K562 (cell line): ENCODE results near the gene SLC24A3. TPM values are rescaled to one million over a fixed set of nuclear protein-coding genes. Genes with fewer than 3 reads are reported as not detected.

ENCODE experiments used
- ATAC-seq: fragments of 200-7000 bp; cut with Tn5 transposase; 3 replicates; pipeline ENCODE4 v1.9.1; 2020; ENCODE audit warnings: moderate library complexity
- BruUV-seq: library from RNA; stranded (reverse); fragments of 400-500 nt; replicated peaks from 2 replicates; lab custom pipeline; 2021; lab: Mats Ljungman, UMichigan
- CTCF ChIA-PET: fragments of 300-600 bp; formaldehyde crosslinking; extraction: SDS; loops from one replicate; lab custom pipeline; 2021; ENCODE audit warnings: low intra/inter-chr PET ratio; lab: Yijun Ruan, JAX
- POLR2A ChIA-PET: fragments of 300-600, 350-650 bp; sonication (Branson Sonifier 250); formaldehyde crosslinking; extraction: SDS; loops from one replicate; lab custom pipeline; 2021; ENCODE audit warnings: antibody characterized with exemption, inconsistent platforms; lab: Yijun Ruan, JAX
- DNase-seq, 4 experiments: peaks; one replicate each; pipeline versions ENCODE4 v3.0.0 to v3.0.0-alpha.2; 2011 to 2018; ENCODE audit warnings: low spot score in 3 of 4, mixed read lengths in 3 of 4; ENCODE audit errors: extremely low read depth in 1 of 4
- FAIRE-seq: peaks from 2 replicates; lab custom pipeline; 2011; peaks lifted over from hg19 to GRCh38; lab: Jason Lieb, UNC
- H2AFZ ChIP-seq: 2 replicates; pipeline ENCODE4 v1.6.0; 2011; ENCODE audit warnings: low read depth, low read length, control low read depth, inconsistent platforms
- H3K27ac ChIP-seq: fragments of 200-600 bp; 3 replicates; pipeline ENCODE4 v1.8.0; 2011; ENCODE audit warnings: low read depth, mild to moderate bottlenecking, control low read depth, inconsistent platforms, low read length, moderate library complexity, mixed read lengths; ENCODE audit errors: extremely low read depth
- H3K27me3 ChIP-seq, 2 experiments: fragments of 300-600 bp in 1 of 2; 2 replicates in 1 of 2; 3 replicates in 1 of 2; pipeline versions ENCODE4 v1.6.0 to v1.8.0; 2011; ENCODE audit warnings: inconsistent platforms in 2 of 2, low read length in 2 of 2, mild to moderate bottlenecking in 1 of 2, mixed read lengths in 1 of 2, moderate library complexity in 1 of 2; ENCODE audit not compliant: control insufficient read depth in 2 of 2, insufficient read depth in 2 of 2
- H3K36me3 ChIP-seq: fragments of 300-600 bp; 3 replicates; pipeline ENCODE4 v1.8.0; 2011; ENCODE audit warnings: mild to moderate bottlenecking, low read length, inconsistent platforms; ENCODE audit not compliant: control insufficient read depth, insufficient read depth
- H3K4me1 ChIP-seq, 2 experiments: fragments of 200-600 bp in 1 of 2; replicated peaks in 1 of 2; 2 replicates in 1 of 2; 3 replicates in 1 of 2; pipeline versions ENCODE4 v1.5.1 to v1.8.0; 2011; ENCODE audit warnings: inconsistent platforms in 2 of 2, low read length in 2 of 2, mild to moderate bottlenecking in 1 of 2, mixed read lengths in 1 of 2, moderate library complexity in 1 of 2; ENCODE audit not compliant: control insufficient read depth in 2 of 2, insufficient read depth in 2 of 2
- H3K4me2 ChIP-seq: 2 replicates; pipeline ENCODE4 v1.6.1; 2011; ENCODE audit warnings: low read length, control low read depth, inconsistent platforms, mixed read lengths; ENCODE audit not compliant: insufficient read depth
- H3K4me3 ChIP-seq: fragments of 200-600 bp; sonication (generic), shearing (Covaris generic); 2 replicates; pipeline ENCODE4 v1.5.1; 2016; ENCODE audit warnings: control low read depth, inconsistent platforms
- H3K79me2 ChIP-seq: fragments of 200-600 bp; 3 replicates; pipeline ENCODE4 v1.8.0; 2011; ENCODE audit warnings: low read length, inconsistent platforms; ENCODE audit not compliant: control insufficient read depth, insufficient read depth
- H3K9ac ChIP-seq, 2 experiments: 2 replicates each; pipeline versions ENCODE4 v1.6.0 to v1.6.1; 2011; ENCODE audit warnings: low read depth in 2 of 2, low read length in 2 of 2, control low read depth in 1 of 2, inconsistent platforms in 1 of 2, mild to moderate bottlenecking in 1 of 2, mixed read lengths in 1 of 2; ENCODE audit not compliant: insufficient read depth in 1 of 2
- H3K9me1 ChIP-seq: one replicate; pipeline ENCODE4 v1.6.0; 2011; ENCODE audit warnings: inconsistent platforms, mild to moderate bottlenecking, low read length, moderate library complexity; ENCODE audit not compliant: control insufficient read depth, insufficient read depth
- H3K9me3 ChIP-seq: replicated peaks from 2 replicates; pipeline ENCODE4 v1.5.1; 2011; ENCODE audit warnings: low read depth, low read length, inconsistent platforms; ENCODE audit not compliant: control insufficient read depth, insufficient read depth
- H4K20me1 ChIP-seq: replicated peaks from 2 replicates; pipeline ENCODE4 v1.6.1; 2011; ENCODE audit warnings: low read length, inconsistent platforms, mixed read lengths; ENCODE audit not compliant: control insufficient read depth, insufficient read depth
- DDX20 ChIP-seq: fragments of 450-650 bp; IDR thresholded peaks from 2 replicates; pipeline ENCODE4 v1.6.1; 2016; ENCODE audit warnings: missing genetic modification characterization, low read depth, mild to moderate bottlenecking, missing compliant biosample characterization, moderate library complexity
- HMG20A ChIP-seq: fragments of 450-650 bp; formaldehyde crosslinking; conservative IDR thresholded peaks from 2 replicates; pipeline ENCODE4 v1.4.0; 2020; ENCODE audit warnings: mild to moderate bottlenecking, mixed read lengths
- MCM2 ChIP-seq: fragments of 450-650 bp; IDR thresholded peaks from 2 replicates; pipeline ENCODE4 v1.6.1; 2017; ENCODE audit warnings: low read depth, mild to moderate bottlenecking
- MIER1 ChIP-seq: fragments of 450-650 bp; IDR thresholded peaks from 2 replicates; pipeline ENCODE4 v1.6.1; 2016; ENCODE audit warnings: antibody characterized with exemption, mild to moderate bottlenecking, low read depth
- POLR2AphosphoS5 ChIP-seq: IDR thresholded peaks from 2 replicates; pipeline ENCODE4 v1.6.1; 2011; ENCODE audit warnings: mild to moderate bottlenecking, low read depth, low read length, moderate library complexity; ENCODE audit not compliant: control insufficient read depth, insufficient read depth
- PTBP1 ChIP-seq: fragments of 200-400 bp; formaldehyde crosslinking; IDR thresholded peaks from 2 replicates; pipeline ENCODE4 v1.6.1; 2017; ENCODE audit warnings: low read depth, low read length
- RAD51 ChIP-seq: fragments of 450-650 bp; IDR thresholded peaks from 2 replicates; pipeline ENCODE4 v1.7.1; 2016; ENCODE audit warnings: low read depth, mild to moderate bottlenecking, borderline replicate concordance
- RFX7 ChIP-seq: fragments of 250-450 bp; sonication (Bioruptor Pico); IDR thresholded peaks from 2 replicates; pipeline ENCODE4 v1.5.1; 2021; ENCODE audit warnings: mild to moderate bottlenecking
- STAT5A ChIP-seq: IDR thresholded peaks from 2 replicates; pipeline ENCODE4 v1.6.1; 2012; ENCODE audit warnings: low read length, inconsistent platforms, borderline replicate concordance
- TAF7 ChIP-seq: fragments of 450-650 bp; IDR thresholded peaks from 2 replicates; pipeline ENCODE4 v1.6.1; 2016; ENCODE audit warnings: missing genetic modification characterization, missing compliant biosample characterization
- TCF7 ChIP-seq: sonication (generic); IDR thresholded peaks from 2 replicates; pipeline ENCODE4 v1.6.1; 2016; ENCODE audit warnings: antibody characterized with exemption, borderline replicate concordance
- TEAD2 ChIP-seq: fragments of 450-650 bp; IDR thresholded peaks from 2 replicates; pipeline ENCODE4 v1.6.1; 2016; ENCODE audit warnings: missing genetic modification characterization, control low read depth, missing compliant biosample characterization
- ZNF133 ChIP-seq: fragments of 250-450 bp; sonication (Bioruptor Pico); IDR thresholded peaks from 2 replicates; pipeline ENCODE4 v1.4.0; 2020; ENCODE audit warnings: mild to moderate bottlenecking
- ZNF707 ChIP-seq: fragments of 250-450 bp; sonication (Bioruptor Pico); conservative IDR thresholded peaks from 2 replicates; pipeline ENCODE4 v1.8.0; 2022; ENCODE audit warnings: inconsistent platforms, mild to moderate bottlenecking, moderate library complexity
- in situ Hi-C: fragments of 300-500 bp; cut with MboI; formaldehyde crosslinking; loops from 4 replicates; pipeline ENCODE4 v1.15.0; 2018; ENCODE audit warnings: inconsistent platforms, mixed read lengths
- intact Hi-C: fragments of 100-400 bp; cut with micrococcal nuclease; formaldehyde crosslinking; loops from 2 replicates; pipeline ENCODE4 v1.14.2; 2022
- polyA plus RNA-seq, 8 experiments: library from polyadenylated mRNA; depleted of rRNA in 4 of 8; stranded (reverse) in 5 of 8; unstranded in 3 of 8; fragments of >200 nt; fragmentation: Nextera tagmentation in 2 of 8; fragmentation: Illumina TruSeq in 1 of 8; extraction: Ambion mirVana in 2 of 8; extraction: Trizol in 1 of 8; gene quantifications; 2 replicates each; pipeline versions ENCODE4 v1.2.1 to v1.2.3, GENCODE V29; 2011 to 2014; ENCODE audit warnings: inconsistent platforms in 1 of 8, missing spikeins in 1 of 8
- total RNA-seq, 7 experiments: library from RNA; depleted of rRNA in 6 of 7; stranded (reverse); fragments of >200 nt in 6 of 7; fragmentation: Illumina TruSeq in 2 of 7; extraction: Trizol in 2 of 7; gene quantifications; 2 replicates each; pipeline versions ENCODE4 v1.2.1 to v1.2.3, GENCODE V29; 2011 to 2021; ENCODE audit warnings: low replicate concordance in 1 of 7
- TF ChIP-seq, protein P1 (sequence below): fragments of 250-450 bp; sonication (Bioruptor Pico); IDR thresholded peaks from 2 replicates; pipeline ENCODE4 v1.9.0; 2021; ENCODE audit warnings: mild to moderate bottlenecking
- TF ChIP-seq, protein P2 (sequence below): fragments of 250-450 bp; sonication (Bioruptor Pico); IDR thresholded peaks from 2 replicates; pipeline ENCODE4 v1.8.0; 2022; ENCODE audit warnings: inconsistent platforms
- TF ChIP-seq, protein P3 (sequence below): fragments of 200-800 bp; sonication (Bioruptor generic); IDR thresholded peaks from 2 replicates; pipeline ENCODE4 v1.6.1; 2017; ENCODE audit warnings: missing genetic modification characterization, missing compliant biosample characterization

SLC24A3 gene
- total and polyA plus RNA-seq, 9 of the 15 experiments (the other 6 are each of a cell fraction or from before 2014, with no cell fraction given), result not detected

DNA sequence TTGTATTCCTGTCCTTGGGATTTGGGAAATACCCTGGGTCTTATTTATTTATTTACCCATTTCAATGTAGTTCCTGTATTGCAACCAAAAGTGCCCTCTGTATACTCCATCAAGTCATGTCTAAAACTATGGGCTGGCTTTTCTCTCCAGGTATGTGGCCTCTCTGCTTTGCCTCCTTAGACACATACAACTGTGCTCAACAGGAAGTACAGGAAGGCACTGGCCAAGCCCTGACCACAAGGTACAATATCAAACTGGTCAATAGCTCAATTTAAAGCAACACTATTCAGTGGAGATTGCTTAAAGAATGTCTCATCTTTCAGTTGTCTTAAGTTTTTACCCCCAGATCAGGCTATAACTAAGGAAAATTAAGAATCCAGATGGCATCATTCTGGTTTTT is 42.3 kb upstream of the SLC24A3 start:
- H3K79me2 ChIP-seq, result no peaks in the 10 kb centered on the region
- in situ Hi-C loops, result no loop called here
- no peak overlapping the region for H3K4me2 ChIP-seq
- H3K27me3 ChIP-seq, result no peaks in the 10 kb centered on the region
- DNase-seq, result no peak
- no peak overlapping the region for H3K4me3 ChIP-seq
- ChIA-PET POLR2A (no interaction called here), CTCF (no interaction called here)
- no peak overlapping the region for H3K27ac ChIP-seq
- no peaks in the 10 kb centered on the region for H3K9me1 ChIP-seq
- no peak overlapping the region for H2AFZ ChIP-seq
- BruUV-seq, result no TSS peak
- no peaks in the 10 kb centered on the region for H4K20me1 ChIP-seq
- intact Hi-C loops, result no loop called here
- H3K4me1 ChIP-seq, result no peaks in the 10 kb centered on the region
- H3K9ac ChIP-seq, result no peak overlapping the region
- TF ChIP-seq ZNF707 (CRISPR knock-in tag) (no peak), POLR2AphosphoS5 (no peak), TEAD2 (tag) (no peak), HMG20A (CRISPR knock-in tag) (no peak), DDX20 (tag) (no peak), TCF7 (no peak), STAT5A (no peak), MCM2 (no peak), MIER1 (no peak), TAF7 (tag) (no peak), RAD51 (no peak), RFX7 (no peak), ZNF133 (CRISPR knock-in tag) (no peak), PTBP1 (no peak)
- TF ChIP-seq, protein P1, sequence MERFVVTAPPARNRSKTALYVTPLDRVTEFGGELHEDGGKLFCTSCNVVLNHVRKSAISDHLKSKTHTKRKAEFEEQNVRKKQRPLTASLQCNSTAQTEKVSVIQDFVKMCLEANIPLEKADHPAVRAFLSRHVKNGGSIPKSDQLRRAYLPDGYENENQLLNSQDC (CRISPR knock-in tag), result no peak
- TF ChIP-seq, protein P2, sequence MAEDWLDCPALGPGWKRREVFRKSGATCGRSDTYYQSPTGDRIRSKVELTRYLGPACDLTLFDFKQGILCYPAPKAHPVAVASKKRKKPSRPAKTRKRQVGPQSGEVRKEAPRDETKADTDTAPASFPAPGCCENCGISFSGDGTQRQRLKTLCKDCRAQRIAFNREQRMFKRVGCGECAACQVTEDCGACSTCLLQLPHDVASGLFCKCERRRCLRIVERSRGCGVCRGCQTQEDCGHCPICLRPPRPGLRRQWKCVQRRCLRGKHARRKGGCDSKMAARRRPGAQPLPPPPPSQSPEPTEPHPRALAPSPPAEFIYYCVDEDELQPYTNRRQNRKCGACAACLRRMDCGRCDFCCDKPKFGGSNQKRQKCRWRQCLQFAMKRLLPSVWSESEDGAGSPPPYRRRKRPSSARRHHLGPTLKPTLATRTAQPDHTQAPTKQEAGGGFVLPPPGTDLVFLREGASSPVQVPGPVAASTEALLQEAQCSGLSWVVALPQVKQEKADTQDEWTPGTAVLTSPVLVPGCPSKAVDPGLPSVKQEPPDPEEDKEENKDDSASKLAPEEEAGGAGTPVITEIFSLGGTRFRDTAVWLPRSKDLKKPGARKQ, result no peak
- TF ChIP-seq, protein P3, sequence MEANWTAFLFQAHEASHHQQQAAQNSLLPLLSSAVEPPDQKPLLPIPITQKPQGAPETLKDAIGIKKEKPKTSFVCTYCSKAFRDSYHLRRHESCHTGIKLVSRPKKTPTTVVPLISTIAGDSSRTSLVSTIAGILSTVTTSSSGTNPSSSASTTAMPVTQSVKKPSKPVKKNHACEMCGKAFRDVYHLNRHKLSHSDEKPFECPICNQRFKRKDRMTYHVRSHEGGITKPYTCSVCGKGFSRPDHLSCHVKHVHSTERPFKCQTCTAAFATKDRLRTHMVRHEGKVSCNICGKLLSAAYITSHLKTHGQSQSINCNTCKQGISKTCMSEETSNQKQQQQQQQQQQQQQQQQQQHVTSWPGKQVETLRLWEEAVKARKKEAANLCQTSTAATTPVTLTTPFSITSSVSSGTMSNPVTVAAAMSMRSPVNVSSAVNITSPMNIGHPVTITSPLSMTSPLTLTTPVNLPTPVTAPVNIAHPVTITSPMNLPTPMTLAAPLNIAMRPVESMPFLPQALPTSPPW (CRISPR knock-in tag), result no peak
- no peak for ATAC-seq
- H3K36me3 ChIP-seq, result no peaks in the 10 kb centered on the region
- no peaks in the 10 kb centered on the region for H3K9me3 ChIP-seq
- FAIRE-seq, result no peak
